DOHH2 (cell line): ENCODE data around the gene RABGAP1L.
"Not testable (repeated sequence)": the region's sequence is repeated elsewhere in the genome, so short reads cannot be mapped to it uniquely, and the experiment has no call there.

Experiments
- H3F3A ChIP-seq: fragments of 200-600 bp; sonication (generic), shearing (Covaris generic); 2 replicates; pipeline ENCODE4 v1.6.0; 2016; ENCODE audit warnings: antibody characterized with exemption, mild to moderate bottlenecking; ENCODE audit not compliant: control insufficient read depth, insufficient read depth
- H3K27ac ChIP-seq: fragments of 200-600 bp; sonication (generic); 2 replicates; pipeline ENCODE4 v1.5.1; 2014; ENCODE audit warnings: low read depth, mild to moderate bottlenecking, low read length, moderate library complexity
- H3K27me3 ChIP-seq: fragments of 200-600 bp; sonication (generic); 2 replicates; pipeline ENCODE4 v1.6.1; 2014; ENCODE audit warnings: mild to moderate bottlenecking, low read length, mixed read lengths; ENCODE audit not compliant: control insufficient read depth
- H3K36me3 ChIP-seq: fragments of 200-600 bp; sonication (generic); 2 replicates; pipeline ENCODE4 v1.6.1; 2014; ENCODE audit warnings: mild to moderate bottlenecking, low read length, moderate library complexity, mixed read lengths; ENCODE audit not compliant: control insufficient read depth
- H3K4me1 ChIP-seq: fragments of 200-600 bp; sonication (generic); 2 replicates; pipeline ENCODE4 v1.6.1; 2014; ENCODE audit warnings: mild to moderate bottlenecking, low read length, mixed read lengths; ENCODE audit not compliant: control insufficient read depth
- H3K4me2 ChIP-seq: fragments of 200-600 bp; sonication (generic); 2 replicates; pipeline ENCODE4 v1.6.0; 2014; ENCODE audit warnings: mild to moderate bottlenecking, low read length, moderate library complexity
- H3K4me3 ChIP-seq: fragments of 200-600 bp; sonication (generic); 2 replicates; pipeline ENCODE4 v1.5.1; 2014; ENCODE audit warnings: mild to moderate bottlenecking, low read length, mixed read lengths
- H3K79me2 ChIP-seq: fragments of 200-600 bp; sonication (generic); 2 replicates; pipeline ENCODE4 v1.6.1; 2014; ENCODE audit warnings: mild to moderate bottlenecking, low read length, mixed read lengths; ENCODE audit not compliant: control insufficient read depth
- H3K9me2 ChIP-seq: fragments of 200-600 bp; sonication (generic); replicated peaks from 2 replicates; pipeline ENCODE4 v1.6.1; 2014; ENCODE audit warnings: mild to moderate bottlenecking, low read length, mixed read lengths; ENCODE audit not compliant: control insufficient read depth
- H3K9me3 ChIP-seq: fragments of 200-600 bp; sonication (generic); 2 replicates; pipeline ENCODE4 v1.6.1; 2014; ENCODE audit warnings: antibody characterized with exemption, low read length, mixed read lengths; ENCODE audit not compliant: control insufficient read depth, insufficient read depth
- H4K20me1 ChIP-seq: fragments of 200-600 bp; sonication (generic); 2 replicates; pipeline ENCODE4 v1.6.0; 2014; ENCODE audit warnings: low read depth, mild to moderate bottlenecking, antibody characterized with exemption, low read length, moderate library complexity; ENCODE audit not compliant: control insufficient read depth, insufficient read depth
- CTCF ChIP-seq: fragments of 200-600 bp; sonication (generic); IDR thresholded peaks from one replicate; pipeline ENCODE4 v1.5.1; 2014; ENCODE audit warnings: antibody characterized with exemption, mild to moderate bottlenecking, low read depth, low read length; ENCODE audit not compliant: poor library complexity, severe bottlenecking
- EZH2phosphoT487 ChIP-seq: fragments of 200-600 bp; sonication (generic); IDR thresholded peaks from 2 replicates; pipeline ENCODE4 v1.6.1; 2017; ENCODE audit warnings: borderline replicate concordance, mild to moderate bottlenecking, antibody characterized with exemption, low read length, moderate library complexity, mixed read lengths

Gene RABGAP1L

GRCh38 chr1:174136714-174137113 is 22.6 kb upstream of the RABGAP1L start:
- H3K79me2 ChIP-seq = no peaks in the 10 kb centered on the region
- no peaks in the 10 kb centered on the region for H3K9me2 ChIP-seq
- H3K4me1 ChIP-seq = peaks cover 28% of the 10 kb centered on the region
- H3K27me3 ChIP-seq = no peaks in the 10 kb centered on the region
- no peaks in the 10 kb centered on the region for H3K9me3 ChIP-seq
- TF ChIP-seq CTCF (no peak), EZH2phosphoT487 (no peak)
- H3F3A ChIP-seq = 0 out of 2 replicates have a peak, but pooled peaks cover 3% of the 10 kb centered on the region
- H3K4me3 ChIP-seq = no peak overlapping the region
- H3K4me2 ChIP-seq = no peak overlapping the region
- H3K36me3 ChIP-seq = no peaks in the 10 kb centered on the region
- H4K20me1 ChIP-seq = no peaks in the 10 kb centered on the region
- H3K27ac ChIP-seq = no peak overlapping the region

GRCh38 chr1:174142836-174143235 is 16.5 kb upstream of the RABGAP1L start:
- H3K79me2 ChIP-seq = no peaks in the 10 kb centered on the region
- H3K27ac ChIP-seq = no peak overlapping the region
- no peaks in the 10 kb centered on the region for H3F3A ChIP-seq
- no peak overlapping the region for H3K4me3 ChIP-seq
- H3K4me1 ChIP-seq = no peaks in the 10 kb centered on the region
- H3K36me3 ChIP-seq = no peaks in the 10 kb centered on the region
- H3K27me3 ChIP-seq = no peaks in the 10 kb centered on the region
- no peaks in the 10 kb centered on the region for H4K20me1 ChIP-seq
- H3K4me2 ChIP-seq = no peak overlapping the region
- TF ChIP-seq CTCF (no peak), EZH2phosphoT487 (no peak)
- no peaks in the 10 kb centered on the region for H3K9me3 ChIP-seq
- H3K9me2 ChIP-seq = no peaks in the 10 kb centered on the region

GRCh38 chr1:174143727-174144396 is 15.5 kb upstream of the RABGAP1L start:
- not testable (repeated sequence) for H3K4me3 ChIP-seq, H3K4me2 ChIP-seq, H4K20me1 ChIP-seq, H3K36me3 ChIP-seq, H3K9me2 ChIP-seq, H3K9me3 ChIP-seq, H3K27me3 ChIP-seq, H3K79me2 ChIP-seq, H3F3A ChIP-seq, H3K27ac ChIP-seq, H3K4me1 ChIP-seq

GRCh38 chr1:174144397-174144783 is 14.9 kb upstream of the RABGAP1L start:
- not testable (repeated sequence) for H3K27me3 ChIP-seq, H3K4me2 ChIP-seq, H3K36me3 ChIP-seq, H4K20me1 ChIP-seq, H3K27ac ChIP-seq, H3K4me3 ChIP-seq, H3F3A ChIP-seq, H3K9me3 ChIP-seq, H3K9me2 ChIP-seq, H3K79me2 ChIP-seq, H3K4me1 ChIP-seq
